ENCODE results near the gene ADAMTS2. TPM values are rescaled to one million over a fixed set of nuclear protein-coding genes. Genes with fewer than 3 reads are reported as not detected.

Gene ADAMTS2
- total RNA-seq, 1 experiment from 2014 or later: not detected

- Histone ChIP-seq H3K27me3 (ENCODE audit: low read length) (peaks cover 24% of the 10 kb centered on the region), H4K20me1 (ENCODE audit: low read length) (no peaks in the 10 kb centered on the region), H3K9me3 (ENCODE audit: low read length) (no peaks in the 10 kb centered on the region), H3F3A (ENCODE audit: low read length, unreplicated experiment) (no peaks in the 10 kb centered on the region), H3K9ac (ENCODE audit: low read length) (no peak overlapping the region), H3K4me1 (ENCODE audit: insufficient read depth, low read length) (no peaks in the 10 kb centered on the region), H2AFZ (ENCODE audit: low read length) (no peak overlapping the region), H3K27ac (ENCODE audit: low read length) (no peak overlapping the region), H3K4me3 (ENCODE audit: low read length) (no peak overlapping the region), H3K4me2 (ENCODE audit: low read length) (no peak overlapping the region), H3K9me2 (replicated peaks; ENCODE audit: low read length) (no peaks in the 10 kb centered on the region), H3K79me2 (ENCODE audit: low read length) (no peaks in the 10 kb centered on the region), H3K36me3 (ENCODE audit: low read depth, low read length) (no peaks in the 10 kb centered on the region)
- intact Hi-C loops (cut with micrococcal nuclease): no loop called here
- no TSS peak for BruUV-seq (replicated peaks)
- DNase-seq: no peak
- no peak for ATAC-seq
- TF ChIP-seq CTCF (conservative IDR thresholded peaks at IDR 0.05; ENCODE audit: low read depth, low read length) (no peak), EZH2phosphoT487 (IDR thresholded peaks at IDR 0.05; ENCODE audit: borderline replicate concordance, low read length) (no peak), EZH2 (IDR thresholded peaks at IDR 0.05; ENCODE audit: low read length, unreplicated experiment) (no peak)
- POLR2A ChIA-PET (ENCODE audit: unreplicated experiment): no interaction called here
- CTCF ChIA-PET: no interaction called here
Measured at GRCh38 chr5:179237770-179238627, 107.3 kb downstream of the ADAMTS2 start.

GRCh38 chr5:179235416-179236400 is 109.6 kb downstream of the ADAMTS2 start:
- DNase-seq: no peak
- Histone ChIP-seq H3K4me2 (ENCODE audit: low read length) (no peak overlapping the region), H3K36me3 (ENCODE audit: low read depth, low read length) (no peaks in the 10 kb centered on the region), H2AFZ (ENCODE audit: low read length) (no peak overlapping the region), H3K27ac (ENCODE audit: low read length) (no peak overlapping the region), H3K27me3 (ENCODE audit: low read length) (peaks cover 40% of the 10 kb centered on the region), H3K9ac (ENCODE audit: low read length) (no peak overlapping the region), H3K9me2 (replicated peaks; ENCODE audit: low read length) (no peaks in the 10 kb centered on the region), H3K79me2 (ENCODE audit: low read length) (no peaks in the 10 kb centered on the region), H3K9me3 (ENCODE audit: low read length) (no peaks in the 10 kb centered on the region), H4K20me1 (ENCODE audit: low read length) (no peaks in the 10 kb centered on the region), H3F3A (ENCODE audit: low read length, unreplicated experiment) (no peaks in the 10 kb centered on the region), H3K4me1 (ENCODE audit: insufficient read depth, low read length) (no peaks in the 10 kb centered on the region), H3K4me3 (ENCODE audit: low read length) (no peak overlapping the region)
- CTCF ChIA-PET: no interaction called here
- ATAC-seq: no peak
- TF ChIP-seq EZH2 (IDR thresholded peaks at IDR 0.05; ENCODE audit: low read length, unreplicated experiment): no peak
- no peak for TF ChIP-seq CTCF (conservative IDR thresholded peaks at IDR 0.05; ENCODE audit: low read depth, low read length)
- no peak for TF ChIP-seq EZH2phosphoT487 (IDR thresholded peaks at IDR 0.05; ENCODE audit: borderline replicate concordance, low read length)
- POLR2A ChIA-PET (ENCODE audit: unreplicated experiment): no interaction called here
- no TSS peak for BruUV-seq (replicated peaks)
- intact Hi-C loops (cut with micrococcal nuclease): no loop called here
